A673 (cell line): ENCODE data around the gene XRCC6. TPM values are rescaled to one million over a fixed set of nuclear protein-coding genes. Genes with fewer than 3 reads are reported as not detected.
"Not testable (repeated sequence)": the region's sequence is repeated elsewhere in the genome, so short reads cannot be mapped to it uniquely, and the experiment has no call there.

Experiments used
- BruUV-seq: library from RNA; stranded (reverse); fragments of 400-500 nt; replicated peaks from 2 replicates; lab custom pipeline; 2021; lab: Mats Ljungman, UMichigan
- CTCF ChIA-PET: fragments of 300-600 bp; sonication (Branson Sonifier 250); formaldehyde crosslinking; loops from one replicate; lab custom pipeline; 2022; ENCODE audit warnings: antibody characterized with exemption; lab: Charles Lee
- POLR2A ChIA-PET: fragments of 300-600 bp; sonication (Branson Sonifier 250); formaldehyde crosslinking; loops from one replicate; lab custom pipeline; 2022; ENCODE audit warnings: antibody characterized with exemption; ENCODE audit not compliant: low non-redundant PET; lab: Charles Lee
- DNase-seq: peaks from one replicate; pipeline ENCODE4 v3.0.0-alpha.2; 2015; ENCODE audit warnings: low spot score
- H3K27ac ChIP-seq: fragments of 200-600 bp; sonication (generic); 2 replicates; pipeline ENCODE4 v1.5.1; 2016; ENCODE audit warnings: mixed run types, low read depth, mild to moderate bottlenecking, mixed read lengths, antibody characterized with exemption, low read length; ENCODE audit not compliant: poor library complexity, severe bottlenecking
- H3K27me3 ChIP-seq: fragments of 200-600 bp; sonication (generic); replicated peaks from 2 replicates; pipeline ENCODE4 v1.6.1; 2017; ENCODE audit warnings: mixed run types, low read depth, mild to moderate bottlenecking, mixed read lengths, antibody characterized with exemption, low read length; ENCODE audit not compliant: insufficient read depth, poor library complexity
- H3K36me3 ChIP-seq: fragments of 200-600 bp; sonication (generic); 2 replicates; pipeline ENCODE4 v1.6.1; 2016; ENCODE audit warnings: mixed run types, mild to moderate bottlenecking, mixed read lengths, antibody characterized with exemption, low read length; ENCODE audit not compliant: insufficient read depth, poor library complexity, severe bottlenecking
- H3K4me1 ChIP-seq: fragments of 200-600 bp; sonication (generic); 2 replicates; pipeline ENCODE4 v1.6.1; 2017; ENCODE audit warnings: mixed run types, mild to moderate bottlenecking, mixed read lengths, antibody characterized with exemption, low read length; ENCODE audit not compliant: insufficient read depth, poor library complexity, severe bottlenecking
- H3K4me3 ChIP-seq: fragments of 200-600 bp; sonication (generic); 2 replicates; pipeline ENCODE4 v1.5.1; 2016; ENCODE audit warnings: low read depth, mixed run types, mild to moderate bottlenecking, mixed read lengths, low read length; ENCODE audit not compliant: poor library complexity, severe bottlenecking
- H3K9me3 ChIP-seq: fragments of 200-600 bp; sonication (generic); 2 replicates; pipeline ENCODE4 v1.6.1; 2016; ENCODE audit warnings: mixed run types, low read depth, mild to moderate bottlenecking, mixed read lengths, antibody characterized with exemption, low read length; ENCODE audit not compliant: poor library complexity, severe bottlenecking
- EZH2 ChIP-seq: fragments of 200-600 bp; sonication (generic); IDR thresholded peaks from 2 replicates; pipeline ENCODE4 v1.6.1; 2017; ENCODE audit warnings: borderline replicate concordance, low read depth, mild to moderate bottlenecking, mixed read lengths, antibody characterized with exemption, low read length; ENCODE audit not compliant: poor library complexity, severe bottlenecking
- intact Hi-C: fragments of 100-400 bp; cut with micrococcal nuclease; formaldehyde crosslinking; loops from one replicate; pipeline ENCODE4 v1.10.0; 2022; ENCODE audit not compliant: unreplicated experiment
- total RNA-seq: library from RNA; stranded (reverse); gene quantifications from 2 replicates; pipeline ENCODE4 v1.2.3, GENCODE V29; 2021
- TF ChIP-seq, protein P1 (sequence below): fragments of 300-800, 200-600 bp; sonication (generic); conservative IDR thresholded peaks from 2 replicates; pipeline ENCODE4 v1.5.1; 2017; ENCODE audit warnings: low read depth, mild to moderate bottlenecking, antibody characterized with exemption, low read length, moderate library complexity, mixed read lengths

Gene XRCC6
- total RNA-seq, 1 experiment from 2014 or later: 558 TPM

DNA sequence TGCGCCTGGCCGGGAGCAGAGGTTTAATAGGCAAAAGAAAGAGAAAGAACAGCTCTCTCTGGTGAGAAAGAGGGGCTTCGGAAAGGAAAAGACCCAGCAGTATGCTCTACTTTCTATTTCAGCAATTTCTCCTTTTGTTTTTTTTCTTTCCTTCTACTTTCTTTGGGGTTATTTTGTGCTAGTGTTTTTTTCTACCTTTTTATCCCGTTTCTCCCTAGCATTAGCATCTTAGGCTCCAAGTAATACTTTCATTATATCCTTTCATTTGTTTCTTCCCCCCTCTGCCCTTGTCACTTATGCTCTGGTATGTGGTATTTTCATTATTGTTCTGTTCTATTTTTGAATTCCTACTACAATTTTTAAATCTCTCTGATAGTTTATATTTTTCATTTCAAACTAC lies 63.1 kb downstream of the XRCC6 start:
- H3K36me3 ChIP-seq: peaks cover 13% of the 10 kb centered on the region
- no peak overlapping the region for H3K4me3 ChIP-seq
- no peaks in the 10 kb centered on the region for H3K9me3 ChIP-seq
- H3K27me3 ChIP-seq: no peaks in the 10 kb centered on the region
- intact Hi-C loops: no loop called here
- POLR2A ChIA-PET: interaction anchor here (0.6 kb wide), 2 partner anchors 155 to 264 kb away, joined by 3 to 16 read pairs; no protein-coding TSS in a partner anchor
- DNase-seq: no peak
- H3K27ac ChIP-seq: no peak overlapping the region
- H3K4me1 ChIP-seq: peaks cover 5% of the 10 kb centered on the region
- CTCF ChIA-PET: interaction anchor here (0.6 kb wide), 1 partner anchor 13 kb away, joined by 5 read pairs; no protein-coding TSS in a partner anchor
- TF ChIP-seq, protein P1, sequence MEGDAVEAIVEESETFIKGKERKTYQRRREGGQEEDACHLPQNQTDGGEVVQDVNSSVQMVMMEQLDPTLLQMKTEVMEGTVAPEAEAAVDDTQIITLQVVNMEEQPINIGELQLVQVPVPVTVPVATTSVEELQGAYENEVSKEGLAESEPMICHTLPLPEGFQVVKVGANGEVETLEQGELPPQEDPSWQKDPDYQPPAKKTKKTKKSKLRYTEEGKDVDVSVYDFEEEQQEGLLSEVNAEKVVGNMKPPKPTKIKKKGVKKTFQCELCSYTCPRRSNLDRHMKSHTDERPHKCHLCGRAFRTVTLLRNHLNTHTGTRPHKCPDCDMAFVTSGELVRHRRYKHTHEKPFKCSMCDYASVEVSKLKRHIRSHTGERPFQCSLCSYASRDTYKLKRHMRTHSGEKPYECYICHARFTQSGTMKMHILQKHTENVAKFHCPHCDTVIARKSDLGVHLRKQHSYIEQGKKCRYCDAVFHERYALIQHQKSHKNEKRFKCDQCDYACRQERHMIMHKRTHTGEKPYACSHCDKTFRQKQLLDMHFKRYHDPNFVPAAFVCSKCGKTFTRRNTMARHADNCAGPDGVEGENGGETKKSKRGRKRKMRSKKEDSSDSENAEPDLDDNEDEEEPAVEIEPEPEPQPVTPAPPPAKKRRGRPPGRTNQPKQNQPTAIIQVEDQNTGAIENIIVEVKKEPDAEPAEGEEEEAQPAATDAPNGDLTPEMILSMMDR: no peak
- no peak for TF ChIP-seq EZH2
- no TSS peak for BruUV-seq

DNA sequence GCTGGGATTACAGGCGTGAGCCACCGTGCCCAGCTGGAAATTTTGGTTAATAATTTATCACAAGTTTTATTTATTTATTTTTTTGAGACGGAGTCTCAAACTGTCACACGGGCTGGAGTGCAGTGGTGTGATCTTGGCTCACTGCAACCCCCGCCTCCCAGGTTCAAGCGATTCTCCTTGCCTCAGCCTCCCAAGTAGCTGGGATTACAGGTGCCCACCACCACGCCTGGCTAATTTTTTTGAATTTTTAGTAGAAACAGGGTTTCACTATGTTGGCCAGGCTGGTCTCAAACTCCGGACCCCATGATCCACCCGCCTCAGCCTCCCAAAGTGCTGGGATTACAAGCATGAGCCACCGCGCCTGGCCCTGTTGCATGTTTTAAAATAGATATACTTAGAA lies 65.8 kb downstream of the XRCC6 start:
- H3K4me3 ChIP-seq: peak overlapping the region; percentile 69
- H3K27me3 ChIP-seq, BruUV-seq, H3K4me1 ChIP-seq, DNase-seq, H3K36me3 ChIP-seq, H3K27ac ChIP-seq, H3K9me3 ChIP-seq, POLR2A ChIA-PET, intact Hi-C loops: not testable (repeated sequence)
- CTCF ChIA-PET: interaction anchor here (1.7 kb wide), 1 partner anchor 20 kb away, joined by 6 read pairs; no protein-coding TSS in a partner anchor

DNA sequence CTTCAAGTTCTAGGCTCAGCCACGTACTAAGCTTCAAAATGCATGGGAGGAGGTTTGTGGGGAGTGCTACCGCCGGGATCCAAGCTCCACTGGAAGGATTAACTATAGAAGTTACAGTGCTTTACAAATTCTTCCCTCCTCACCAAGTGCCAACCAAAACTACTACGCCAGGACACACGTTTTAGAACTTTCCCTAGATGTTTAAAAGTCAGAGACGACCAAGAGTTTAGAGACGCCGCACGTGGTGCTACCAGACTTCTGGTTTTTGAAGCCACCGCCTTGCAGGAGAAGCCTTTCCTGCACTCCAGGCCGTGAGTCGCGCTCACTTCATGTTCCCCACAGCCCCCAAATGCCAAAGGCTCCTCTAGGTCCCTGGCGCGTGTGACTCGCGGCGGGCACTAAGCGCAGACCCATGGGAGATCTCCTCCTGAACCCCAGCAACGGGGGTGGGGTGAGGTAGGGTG lies 66.8 kb downstream of the XRCC6 start:
- ChIA-PET CTCF (interaction anchor here (1.4 to 1.7 kb wide), 2 partner anchors 9 to 21 kb away, joined by 6 to 12 read pairs; no protein-coding TSS in a partner anchor), POLR2A (no interaction called here)
- peaks cover 5% of the 10 kb centered on the region for H3K4me1 ChIP-seq
- peak; percentile 38 for DNase-seq
- BruUV-seq: TSS peak; percentile 67
- H3K9me3 ChIP-seq: no peaks in the 10 kb centered on the region
- no peaks in the 10 kb centered on the region for H3K36me3 ChIP-seq
- H3K27ac ChIP-seq: peak overlapping the region; percentile 93
- no peaks in the 10 kb centered on the region for H3K27me3 ChIP-seq
- intact Hi-C loops: no loop called here
- TF ChIP-seq EZH2: no peak
- TF ChIP-seq, protein P1: no peak
- peak overlapping the region; percentile 69 for H3K4me3 ChIP-seq
